ENCODE measurements around the gene AKAP1.

Gene AKAP1

DNA sequence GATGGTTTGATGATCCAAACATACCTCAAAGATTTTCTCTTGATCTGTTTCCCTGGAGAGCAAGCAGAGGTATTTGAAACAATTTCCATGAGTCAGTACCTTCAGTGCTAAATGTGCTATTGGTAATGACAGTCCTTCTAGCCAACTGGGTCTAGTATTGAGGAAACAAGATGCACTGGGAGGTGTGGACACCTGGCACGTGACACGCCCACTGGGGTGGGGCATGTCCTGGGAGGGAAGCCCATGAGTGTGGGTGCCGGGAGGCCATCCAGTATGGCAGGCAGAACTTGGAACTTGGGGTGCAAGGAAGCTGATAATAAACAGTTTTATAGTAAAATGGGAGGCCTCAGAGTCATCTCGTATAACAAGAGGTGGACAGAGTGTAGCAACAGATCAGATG is 17.9 kb upstream of the AKAP1 start:
- TF ChIP-seq, protein P1, sequence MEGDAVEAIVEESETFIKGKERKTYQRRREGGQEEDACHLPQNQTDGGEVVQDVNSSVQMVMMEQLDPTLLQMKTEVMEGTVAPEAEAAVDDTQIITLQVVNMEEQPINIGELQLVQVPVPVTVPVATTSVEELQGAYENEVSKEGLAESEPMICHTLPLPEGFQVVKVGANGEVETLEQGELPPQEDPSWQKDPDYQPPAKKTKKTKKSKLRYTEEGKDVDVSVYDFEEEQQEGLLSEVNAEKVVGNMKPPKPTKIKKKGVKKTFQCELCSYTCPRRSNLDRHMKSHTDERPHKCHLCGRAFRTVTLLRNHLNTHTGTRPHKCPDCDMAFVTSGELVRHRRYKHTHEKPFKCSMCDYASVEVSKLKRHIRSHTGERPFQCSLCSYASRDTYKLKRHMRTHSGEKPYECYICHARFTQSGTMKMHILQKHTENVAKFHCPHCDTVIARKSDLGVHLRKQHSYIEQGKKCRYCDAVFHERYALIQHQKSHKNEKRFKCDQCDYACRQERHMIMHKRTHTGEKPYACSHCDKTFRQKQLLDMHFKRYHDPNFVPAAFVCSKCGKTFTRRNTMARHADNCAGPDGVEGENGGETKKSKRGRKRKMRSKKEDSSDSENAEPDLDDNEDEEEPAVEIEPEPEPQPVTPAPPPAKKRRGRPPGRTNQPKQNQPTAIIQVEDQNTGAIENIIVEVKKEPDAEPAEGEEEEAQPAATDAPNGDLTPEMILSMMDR (conservative IDR thresholded peaks at IDR 0.05), result no peak
- H3K27ac ChIP-seq, result no peak overlapping the region

DNA sequence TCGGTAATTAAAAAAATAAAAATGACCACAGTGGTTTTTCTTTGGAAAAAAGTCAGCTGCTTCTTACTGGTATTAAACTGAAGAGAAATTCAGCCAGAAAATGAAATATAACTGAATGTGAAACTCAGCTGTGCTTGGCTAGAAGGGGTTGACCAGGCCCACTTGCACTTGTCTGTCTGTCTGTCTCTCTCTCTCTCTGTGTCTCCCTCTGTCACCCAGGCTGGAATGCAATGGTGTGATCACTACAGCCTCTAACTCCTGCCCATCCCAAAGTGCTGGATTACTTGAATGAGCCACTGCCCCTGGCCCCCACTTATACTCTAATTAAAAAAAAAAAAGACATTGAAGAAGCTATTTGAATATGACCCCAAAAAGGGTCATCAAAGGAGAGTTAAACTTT is 17.3 kb upstream of the AKAP1 start:
- TF ChIP-seq, protein P1 (conservative IDR thresholded peaks at IDR 0.05), result no peak
- no peak overlapping the region for H3K27ac ChIP-seq

DNA sequence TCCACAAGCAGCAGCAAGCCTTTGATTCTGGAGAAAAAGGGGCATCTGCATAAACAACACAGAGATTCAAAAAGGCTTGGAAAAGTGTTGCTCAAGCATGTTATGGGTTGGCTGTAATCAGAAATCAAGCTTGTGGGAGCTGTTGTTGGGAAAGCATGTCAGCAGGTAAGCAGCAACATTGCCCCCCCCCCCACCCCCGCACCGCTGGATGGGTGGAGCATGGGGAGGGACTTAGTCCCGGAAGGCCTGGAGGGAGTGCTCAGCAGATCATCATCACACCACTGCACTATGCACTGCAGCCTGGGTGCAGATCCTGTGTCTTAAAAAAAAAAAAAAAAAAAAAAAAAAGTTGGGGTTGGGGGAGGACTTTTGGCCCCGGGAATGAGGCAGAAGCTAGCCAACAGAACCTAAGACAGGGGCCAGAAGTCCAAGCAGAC is 16.8 kb upstream of the AKAP1 start:
- TF ChIP-seq, protein P1 (conservative IDR thresholded peaks at IDR 0.05), result no peak
- no peak overlapping the region for H3K27ac ChIP-seq

DNA sequence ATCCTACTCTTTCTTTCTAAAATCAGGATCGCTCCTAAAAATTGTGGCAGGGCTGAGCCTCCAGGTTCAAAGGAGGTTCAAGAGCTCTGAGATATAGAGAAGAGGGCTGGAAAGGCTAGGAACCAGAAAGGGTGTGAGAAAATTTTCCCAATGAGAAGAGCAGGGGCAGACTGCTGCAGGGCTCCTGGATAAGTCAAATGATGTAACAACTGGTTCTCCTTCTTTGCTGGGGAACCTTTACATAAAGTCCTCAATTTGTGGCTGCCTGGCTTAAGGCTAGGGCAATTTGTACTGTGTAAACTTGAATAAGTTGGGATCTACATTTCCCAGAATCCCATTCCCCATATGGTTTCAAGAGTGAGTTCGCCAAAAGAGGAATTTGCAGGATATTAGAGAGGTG is 16.3 kb upstream of the AKAP1 start:
- no peak overlapping the region for H3K27ac ChIP-seq
- TF ChIP-seq, protein P1 (conservative IDR thresholded peaks at IDR 0.05), result no peak

DNA sequence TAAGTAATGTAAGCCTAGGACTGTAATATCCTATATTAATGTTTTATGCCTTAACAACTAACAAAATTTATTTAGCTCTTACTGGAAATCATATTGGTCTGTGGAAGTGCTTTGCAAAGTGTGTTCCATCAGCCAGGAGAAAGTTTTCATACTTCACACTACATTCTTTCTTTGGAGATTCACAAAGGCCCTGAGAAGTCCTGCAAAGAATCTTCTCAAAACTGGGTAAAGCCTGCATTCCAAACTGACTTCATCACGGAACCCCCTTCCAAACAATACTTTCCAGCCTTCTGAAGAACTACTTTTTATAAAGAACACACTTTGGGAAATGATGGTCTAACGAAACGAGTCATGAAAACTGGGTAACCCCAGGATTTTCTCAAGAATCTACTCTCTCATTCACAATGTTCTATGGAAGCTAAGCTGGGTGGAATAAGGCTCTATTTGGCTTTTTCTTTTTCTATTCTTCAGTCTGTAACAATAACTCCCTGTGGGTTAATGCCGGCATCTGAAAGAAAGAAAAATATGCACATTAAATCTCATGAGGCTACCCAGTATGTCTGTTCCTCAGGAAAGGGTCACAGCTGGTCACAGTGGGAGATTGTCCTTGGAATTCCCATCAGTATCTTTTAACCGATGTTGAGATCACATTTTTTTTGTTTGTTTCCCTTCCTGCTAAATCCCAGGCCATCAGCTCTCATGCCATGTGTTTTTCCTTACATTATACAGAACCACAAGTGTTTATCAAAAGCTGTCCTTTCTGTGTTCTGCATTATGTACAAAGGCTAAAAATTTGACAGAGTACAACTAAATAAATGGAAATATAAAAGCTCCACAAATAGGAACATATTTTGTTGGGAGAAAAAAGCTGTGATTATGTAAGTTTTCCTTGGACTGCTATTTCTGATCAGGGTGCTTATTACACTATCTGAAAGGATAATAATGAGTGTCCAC is 12.8 kb upstream of the AKAP1 start:
- TF ChIP-seq, protein P1 (conservative IDR thresholded peaks at IDR 0.05), result no peak
- H3K27ac ChIP-seq, result no peak overlapping the region

DNA sequence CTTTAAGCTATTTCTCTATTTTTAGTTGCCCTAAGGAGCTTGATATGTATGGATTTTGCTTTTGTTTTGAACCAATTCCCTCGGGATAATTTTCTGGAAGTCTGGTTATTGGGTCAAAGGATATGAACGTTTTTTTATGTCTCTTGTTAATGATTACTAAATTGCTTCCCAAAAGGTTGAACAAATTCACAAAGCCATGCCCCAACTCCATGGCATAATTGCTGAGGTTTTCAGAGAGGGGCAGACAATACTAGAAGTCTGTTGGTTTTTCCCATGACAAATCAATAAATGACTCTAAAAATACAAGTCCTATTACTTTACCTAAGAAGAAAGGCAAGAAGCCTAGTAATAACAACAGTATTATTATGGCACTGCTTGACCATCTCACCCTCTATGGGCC is 11.4 kb upstream of the AKAP1 start:
- H3K27ac ChIP-seq, result no peak overlapping the region
- TF ChIP-seq, protein P1 (conservative IDR thresholded peaks at IDR 0.05), result no peak

DNA sequence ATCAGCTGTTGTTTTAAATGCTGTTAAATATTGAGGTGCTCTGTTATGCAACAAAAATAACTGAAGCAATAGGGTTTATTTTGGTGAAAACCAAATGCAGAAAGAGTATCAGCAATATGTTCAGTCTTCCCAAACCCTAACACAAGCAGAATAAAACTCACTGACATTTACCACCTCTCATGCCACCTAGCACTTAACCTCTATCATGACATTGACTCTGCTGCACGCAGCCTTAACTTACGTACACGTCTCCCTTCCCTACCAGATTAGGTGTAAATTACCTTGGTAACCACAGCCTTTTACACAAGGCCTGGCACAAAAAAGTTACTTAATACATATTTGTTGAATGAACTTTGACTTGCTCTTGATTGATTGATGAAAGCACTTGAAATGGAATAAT is 9.9 kb upstream of the AKAP1 start:
- TF ChIP-seq, protein P1 (conservative IDR thresholded peaks at IDR 0.05), result no peak
- H3K27ac ChIP-seq, result peak overlapping the region; percentile 83

All from VCaP (cell line).